MM.1S (cell line): Measurements from ENCODE around the gene MSI2.

ENCODE experiments used
- DNase-seq: peaks from one replicate; pipeline ENCODE4 v3.0.0-alpha.2; 2015
- H2AFZ ChIP-seq: fragments of 300-600 bp; sonication (generic); 2 replicates; pipeline ENCODE4 v1.6.0; 2016; ENCODE audit warnings: antibody characterized with exemption, low read length
- H3F3A ChIP-seq: fragments of 300-600 bp; sonication (generic); 2 replicates; pipeline ENCODE4 v1.6.1; 2016; ENCODE audit warnings: mild to moderate bottlenecking, antibody characterized with exemption, low read length, moderate library complexity, mixed read lengths; ENCODE audit not compliant: insufficient read depth
- H3K27ac ChIP-seq: fragments of 300-600 bp; sonication (generic); 2 replicates; pipeline ENCODE4 v1.5.1; 2016; ENCODE audit warnings: mild to moderate bottlenecking, low read length
- H3K27me3 ChIP-seq: fragments of 300-600 bp; sonication (generic); replicated peaks from 2 replicates; pipeline ENCODE4 v1.6.0; 2016; ENCODE audit warnings: low read length; ENCODE audit not compliant: insufficient read depth
- H3K36me3 ChIP-seq: fragments of 300-600 bp; sonication (generic); replicated peaks from 2 replicates; pipeline ENCODE4 v1.6.1; 2016; ENCODE audit warnings: mild to moderate bottlenecking, low read length, mixed read lengths; ENCODE audit not compliant: insufficient read depth
- H3K4me1 ChIP-seq: fragments of 300-600 bp; sonication (generic); 2 replicates; pipeline ENCODE4 v1.6.1; 2016; ENCODE audit warnings: low read length, mixed read lengths
- H3K4me2 ChIP-seq: fragments of 300-600 bp; sonication (generic); 2 replicates; pipeline ENCODE4 v1.6.0; 2016; ENCODE audit warnings: low read depth, low read length
- H3K4me3 ChIP-seq: fragments of 300-600 bp; sonication (generic); 2 replicates; pipeline ENCODE4 v1.5.1; 2016; ENCODE audit warnings: low read length, mixed read lengths
- H3K79me2 ChIP-seq: fragments of 300-600 bp; sonication (generic); 2 replicates; pipeline ENCODE4 v1.6.1; 2016; ENCODE audit warnings: mixed run types, low read length, mixed read lengths
- H3K9ac ChIP-seq: fragments of 300-600 bp; sonication (generic); 2 replicates; pipeline ENCODE4 v1.6.1; 2016; ENCODE audit warnings: low read length, mixed read lengths
- H3K9me2 ChIP-seq: fragments of 300-600 bp; sonication (generic); replicated peaks from 2 replicates; pipeline ENCODE4 v1.6.1; 2016; ENCODE audit warnings: mild to moderate bottlenecking, low read length, mixed read lengths; ENCODE audit not compliant: insufficient read depth
- H3K9me3 ChIP-seq: fragments of 300-600 bp; sonication (generic); replicated peaks from 2 replicates; pipeline ENCODE4 v1.6.1; 2016; ENCODE audit warnings: mild to moderate bottlenecking, low read length, mixed read lengths; ENCODE audit not compliant: insufficient read depth
- H4K20me1 ChIP-seq: fragments of 300-600 bp; sonication (generic); 2 replicates; pipeline ENCODE4 v1.6.1; 2016; ENCODE audit warnings: mild to moderate bottlenecking, low read length, moderate library complexity, mixed read lengths; ENCODE audit not compliant: insufficient read depth
- CTCF ChIP-seq: fragments of 300-600 bp; sonication (generic); IDR thresholded peaks from 2 replicates; pipeline ENCODE4 v1.5.1; 2016; ENCODE audit warnings: antibody characterized with exemption, low read length, mixed read lengths
- EZH2 ChIP-seq: fragments of 300-600 bp; sonication (generic); optimal IDR thresholded peaks from 2 replicates; pipeline ENCODE3; 2017; ENCODE audit warnings: low read depth, mild to moderate bottlenecking, antibody characterized with exemption, low read length, mixed read lengths
- EZH2phosphoT487 ChIP-seq: fragments of 300-600 bp; sonication (generic); IDR thresholded peaks from 2 replicates; pipeline ENCODE4 v1.6.1; 2018; ENCODE audit warnings: antibody characterized with exemption, low read length

MSI2 gene

GRCh38 chr17:57286399-57287105 lies 30.2 kb downstream of the MSI2 start:
- H3F3A ChIP-seq: peaks cover 29% of the 10 kb centered on the region
- H3K27me3 ChIP-seq: no peaks in the 10 kb centered on the region
- H2AFZ ChIP-seq: no peak overlapping the region
- no peaks in the 10 kb centered on the region for H3K9me2 ChIP-seq
- no peak for DNase-seq
- peak overlapping the region; percentile 69 for H3K9ac ChIP-seq
- no peaks in the 10 kb centered on the region for H3K9me3 ChIP-seq
- H3K4me3 ChIP-seq: peak overlapping the region; percentile 47; the same call in 1 of the 2 replicates
- H3K79me2 ChIP-seq: peaks cover 82% of the 10 kb centered on the region
- 0 out of 2 replicates have a peak, but pooled peaks cover 1% of the 10 kb centered on the region for H3K36me3 ChIP-seq
- peaks cover 35% of the 10 kb centered on the region for H3K4me1 ChIP-seq
- peak overlapping the region; percentile 92; the same call in 1 of the 2 replicates for H3K27ac ChIP-seq
- H4K20me1 ChIP-seq: no peaks in the 10 kb centered on the region
- TF ChIP-seq EZH2 (no peak), EZH2phosphoT487 (no peak), CTCF (no peak)
- H3K4me2 ChIP-seq: peak overlapping the region; percentile 86

- no peaks in the 10 kb centered on the region for H3K9me2 ChIP-seq
- no peaks in the 10 kb centered on the region for H3K9me3 ChIP-seq
- H3K9ac ChIP-seq: no peak overlapping the region
- H3F3A ChIP-seq: peaks cover 29% of the 10 kb centered on the region
- H4K20me1 ChIP-seq: no peaks in the 10 kb centered on the region
- H3K27me3 ChIP-seq: no peaks in the 10 kb centered on the region
- H3K4me3 ChIP-seq: no peak overlapping the region
- H3K4me2 ChIP-seq: no peak overlapping the region
- H3K4me1 ChIP-seq: peaks cover 26% of the 10 kb centered on the region
- H2AFZ ChIP-seq: no peak overlapping the region
- H3K36me3 ChIP-seq: no peaks in the 10 kb centered on the region
- no peak overlapping the region for H3K27ac ChIP-seq
- TF ChIP-seq EZH2phosphoT487: no peak
- TF ChIP-seq CTCF: no peak
- no peak for TF ChIP-seq EZH2
- H3K79me2 ChIP-seq: peaks cover 84% of the 10 kb centered on the region
- no peak for DNase-seq
Measured at GRCh38 chr17:57288040-57288772, 31.9 kb downstream of the MSI2 start.

GRCh38 chr17:57288773-57289121 lies 32.4 kb downstream of the MSI2 start:
- Histone ChIP-seq H3K9me3 (no peaks in the 10 kb centered on the region), H3K79me2 (peaks cover 79% of the 10 kb centered on the region), H3F3A (peaks cover 25% of the 10 kb centered on the region), H3K9me2 (no peaks in the 10 kb centered on the region), H3K4me2 (no peak overlapping the region), H3K4me3 (no peak overlapping the region), H3K4me1 (peaks cover 21% of the 10 kb centered on the region), H2AFZ (no peak overlapping the region), H3K36me3 (no peaks in the 10 kb centered on the region), H3K27ac (no peak overlapping the region), H3K27me3 (no peaks in the 10 kb centered on the region), H3K9ac (no peak overlapping the region), H4K20me1 (no peaks in the 10 kb centered on the region)
- TF ChIP-seq EZH2phosphoT487 (no peak), CTCF (no peak), EZH2 (no peak)
- DNase-seq: no peak
